ENCODE results near the gene MRPS15. TPM values are rescaled to one million over a fixed set of nuclear protein-coding genes. Genes with fewer than 3 reads are reported as not detected.

The MRPS15 gene
- total RNA-seq, 4 donors from 2014 or later, result 106 to 215 (median 160) TPM

DNA sequence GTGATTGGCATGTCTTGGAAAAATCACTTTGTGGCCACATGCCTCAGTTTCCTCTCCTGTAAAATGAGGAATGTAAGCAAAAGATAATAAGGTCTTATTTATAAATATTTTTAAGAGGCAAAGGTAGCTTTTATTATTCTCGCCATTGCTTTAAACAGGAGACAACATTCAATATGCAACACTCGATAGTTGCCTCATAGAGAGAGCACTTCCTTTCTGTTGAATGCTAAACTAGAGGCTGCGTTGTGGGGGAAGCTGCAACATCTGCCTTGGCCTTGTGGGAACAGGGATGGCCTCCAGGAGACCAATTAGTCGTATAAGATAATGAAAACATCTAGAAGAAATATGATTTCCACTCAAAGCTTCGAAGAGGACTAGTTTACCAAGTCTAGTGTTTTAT, 17.4 kb downstream of the MRPS15 start:
- intact Hi-C loops (cut with DNase I; ENCODE audit: low total_unique reads) (no loop called here), in situ Hi-C loops (cut with MboI; ENCODE audit: low sequenced_read_pairs in 4 of 4) (no loop called here)
- Histone ChIP-seq H3K27me3 (no peaks in the 10 kb centered on the region), H3K4me1 (peaks cover 5 to 11% of the 10 kb centered on the region in 2 donors), H3K9me3 (no peaks in the 10 kb centered on the region), H3K27ac (no peak overlapping the region), H3K36me3 (no peaks in the 10 kb centered on the region), H3K4me3 (no peak overlapping the region)
- no peak for DNase-seq
- TF ChIP-seq POLR2A (IDR thresholded peaks at IDR 0.05), result no peak
- TF ChIP-seq, protein P1, sequence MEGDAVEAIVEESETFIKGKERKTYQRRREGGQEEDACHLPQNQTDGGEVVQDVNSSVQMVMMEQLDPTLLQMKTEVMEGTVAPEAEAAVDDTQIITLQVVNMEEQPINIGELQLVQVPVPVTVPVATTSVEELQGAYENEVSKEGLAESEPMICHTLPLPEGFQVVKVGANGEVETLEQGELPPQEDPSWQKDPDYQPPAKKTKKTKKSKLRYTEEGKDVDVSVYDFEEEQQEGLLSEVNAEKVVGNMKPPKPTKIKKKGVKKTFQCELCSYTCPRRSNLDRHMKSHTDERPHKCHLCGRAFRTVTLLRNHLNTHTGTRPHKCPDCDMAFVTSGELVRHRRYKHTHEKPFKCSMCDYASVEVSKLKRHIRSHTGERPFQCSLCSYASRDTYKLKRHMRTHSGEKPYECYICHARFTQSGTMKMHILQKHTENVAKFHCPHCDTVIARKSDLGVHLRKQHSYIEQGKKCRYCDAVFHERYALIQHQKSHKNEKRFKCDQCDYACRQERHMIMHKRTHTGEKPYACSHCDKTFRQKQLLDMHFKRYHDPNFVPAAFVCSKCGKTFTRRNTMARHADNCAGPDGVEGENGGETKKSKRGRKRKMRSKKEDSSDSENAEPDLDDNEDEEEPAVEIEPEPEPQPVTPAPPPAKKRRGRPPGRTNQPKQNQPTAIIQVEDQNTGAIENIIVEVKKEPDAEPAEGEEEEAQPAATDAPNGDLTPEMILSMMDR (IDR thresholded peaks at IDR 0.05 in 4 of 5, conservative IDR thresholded peaks at IDR 0.05 in 1 of 5), result no peak
- ATAC-seq, result no peak

DNA sequence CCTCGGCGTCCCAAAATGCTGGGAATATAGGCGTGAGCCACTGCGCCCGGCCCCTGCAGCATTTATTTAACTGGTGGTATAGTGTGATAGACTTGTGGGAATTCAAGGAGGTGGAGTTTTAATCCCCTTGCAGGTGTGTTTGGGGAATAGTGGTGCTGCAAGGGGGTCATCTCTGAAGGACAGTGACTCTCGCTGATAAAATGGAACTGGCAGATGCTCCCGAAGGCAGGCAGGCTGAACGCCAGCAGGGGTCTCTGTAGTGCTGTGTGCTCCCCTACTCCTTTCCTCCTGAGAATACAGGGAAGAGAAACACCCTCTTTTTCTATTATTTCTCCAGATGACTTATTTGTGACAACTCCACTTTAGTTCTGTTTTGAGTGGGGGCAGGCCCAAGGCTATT, 17.9 kb downstream of the MRPS15 start:
- no peaks in the 10 kb centered on the region for H3K36me3 ChIP-seq
- intact Hi-C loops (cut with DNase I; ENCODE audit: low total_unique reads), result no loop called here
- H3K9me3 ChIP-seq, result no peaks in the 10 kb centered on the region
- H3K4me3 ChIP-seq, result no peak overlapping the region
- H3K27me3 ChIP-seq, result no peaks in the 10 kb centered on the region
- H3K4me1 ChIP-seq, result peaks cover 5 to 7% of the 10 kb centered on the region in 2 donors
- in situ Hi-C loops (cut with MboI; ENCODE audit: low sequenced_read_pairs in 4 of 4), result no loop called here
- TF ChIP-seq POLR2A (IDR thresholded peaks at IDR 0.05), result no peak
- TF ChIP-seq, protein P1 (IDR thresholded peaks at IDR 0.05 in 4 of 5, conservative IDR thresholded peaks at IDR 0.05 in 1 of 5), result no peak
- ATAC-seq (no peak), DNase-seq (no peak)
- no peak overlapping the region for H3K27ac ChIP-seq

DNA sequence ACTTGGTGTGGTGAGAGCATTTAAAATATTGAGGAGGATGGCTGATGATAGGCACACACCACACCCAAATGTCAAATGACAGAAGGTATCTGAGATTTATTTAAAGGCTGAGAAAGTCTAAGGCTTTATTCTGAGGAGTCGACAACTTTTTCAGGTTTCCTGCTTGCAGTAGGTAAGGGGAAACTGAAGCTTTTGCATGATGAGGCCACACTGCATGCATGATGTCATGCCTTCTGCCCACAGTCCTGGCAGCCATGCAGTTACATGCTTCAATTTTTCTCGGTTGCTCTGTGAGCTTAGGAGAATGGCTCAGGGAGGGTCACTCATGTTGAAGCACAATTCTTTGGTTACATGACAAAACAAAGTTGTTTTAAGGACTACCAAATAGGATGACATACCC, 20.9 kb downstream of the MRPS15 start:
- Histone ChIP-seq H3K27me3 (no peaks in the 10 kb centered on the region), H3K4me1 (no peaks in the 10 kb centered on the region), H3K27ac (no peak overlapping the region), H3K36me3 (no peaks in the 10 kb centered on the region), H3K4me3 (no peak overlapping the region), H3K9me3 (no peaks in the 10 kb centered on the region)
- no peak for TF ChIP-seq POLR2A (IDR thresholded peaks at IDR 0.05)
- TF ChIP-seq, protein P1 (IDR thresholded peaks at IDR 0.05 in 4 of 5, conservative IDR thresholded peaks at IDR 0.05 in 1 of 5), result no peak
- intact Hi-C loops (cut with DNase I; ENCODE audit: low total_unique reads) (no loop called here), in situ Hi-C loops (cut with MboI; ENCODE audit: low sequenced_read_pairs in 4 of 4) (no loop called here)
- DNase-seq (no peak), ATAC-seq (no peak)

DNA sequence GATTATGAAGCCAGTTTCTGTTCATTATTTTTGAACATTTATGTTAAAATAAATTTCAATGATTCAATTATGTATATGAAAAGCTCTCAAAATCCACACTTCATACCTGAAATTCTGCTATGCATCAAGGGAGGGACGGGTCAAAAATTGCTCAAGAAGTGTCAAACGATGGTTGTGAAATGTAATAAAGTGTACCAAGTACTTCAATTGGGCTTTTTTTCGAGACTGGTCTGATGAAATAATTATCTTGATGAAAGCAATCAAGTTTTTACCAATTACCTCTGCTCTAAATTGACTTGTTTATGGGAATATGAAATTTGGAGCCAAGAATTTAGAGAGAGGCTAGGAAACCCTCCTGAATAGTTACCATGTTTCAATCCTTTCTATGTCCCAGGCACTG, 21.8 kb downstream of the MRPS15 start:
- no peaks in the 10 kb centered on the region for H3K36me3 ChIP-seq
- H3K27me3 ChIP-seq, result no peaks in the 10 kb centered on the region
- no peak for ATAC-seq
- H3K4me1 ChIP-seq, result no peaks in the 10 kb centered on the region
- no peak overlapping the region for H3K4me3 ChIP-seq
- intact Hi-C loops (cut with DNase I; ENCODE audit: low total_unique reads) (no loop called here), in situ Hi-C loops (cut with MboI; ENCODE audit: low sequenced_read_pairs in 4 of 4) (no loop called here)
- no peak overlapping the region for H3K27ac ChIP-seq
- TF ChIP-seq, protein P1 (IDR thresholded peaks at IDR 0.05 in 4 of 5, conservative IDR thresholded peaks at IDR 0.05 in 1 of 5), result no peak
- no peak for TF ChIP-seq POLR2A (IDR thresholded peaks at IDR 0.05)
- no peak for DNase-seq
- no peaks in the 10 kb centered on the region for H3K9me3 ChIP-seq

DNA sequence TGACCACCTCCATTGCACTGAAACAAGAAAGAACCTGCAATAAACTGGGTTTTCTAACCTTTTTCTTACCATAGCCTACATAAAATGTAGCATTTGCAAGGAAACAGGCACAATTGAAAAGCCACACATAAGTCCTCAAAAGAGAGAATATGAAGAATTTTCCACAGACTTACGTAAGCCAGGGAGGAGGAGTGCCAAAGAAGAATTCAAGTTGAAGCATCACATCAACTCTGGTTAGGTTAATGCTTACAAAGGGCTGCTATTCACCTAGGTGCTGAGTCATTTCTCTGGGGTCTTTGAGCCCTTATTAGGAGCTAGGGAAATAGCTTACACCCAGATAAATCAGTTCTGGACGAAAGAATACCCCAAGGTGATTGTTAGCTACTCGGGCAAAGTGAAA, 23.5 kb downstream of the MRPS15 start:
- no peak for ATAC-seq
- no peak overlapping the region for H3K4me3 ChIP-seq
- no peaks in the 10 kb centered on the region for H3K9me3 ChIP-seq
- TF ChIP-seq, protein P1 (IDR thresholded peaks at IDR 0.05 in 4 of 5, conservative IDR thresholded peaks at IDR 0.05 in 1 of 5), result no peak
- TF ChIP-seq POLR2A (IDR thresholded peaks at IDR 0.05), result no peak
- intact Hi-C loops (cut with DNase I; ENCODE audit: low total_unique reads) (no loop called here), in situ Hi-C loops (cut with MboI; ENCODE audit: low sequenced_read_pairs in 4 of 4) (no loop called here)
- H3K36me3 ChIP-seq, result no peaks in the 10 kb centered on the region
- H3K27ac ChIP-seq, result no peak overlapping the region
- no peaks in the 10 kb centered on the region for H3K4me1 ChIP-seq
- DNase-seq, result no peak
- no peaks in the 10 kb centered on the region for H3K27me3 ChIP-seq
